ENCODE measurements around the gene SH3BP2. TPM values are rescaled to one million over a fixed set of nuclear protein-coding genes. Genes with fewer than 3 reads are reported as not detected.

The SH3BP2 gene
- total RNA-seq, 1 donor from 2014 or later, result 45.4 TPM

DNA sequence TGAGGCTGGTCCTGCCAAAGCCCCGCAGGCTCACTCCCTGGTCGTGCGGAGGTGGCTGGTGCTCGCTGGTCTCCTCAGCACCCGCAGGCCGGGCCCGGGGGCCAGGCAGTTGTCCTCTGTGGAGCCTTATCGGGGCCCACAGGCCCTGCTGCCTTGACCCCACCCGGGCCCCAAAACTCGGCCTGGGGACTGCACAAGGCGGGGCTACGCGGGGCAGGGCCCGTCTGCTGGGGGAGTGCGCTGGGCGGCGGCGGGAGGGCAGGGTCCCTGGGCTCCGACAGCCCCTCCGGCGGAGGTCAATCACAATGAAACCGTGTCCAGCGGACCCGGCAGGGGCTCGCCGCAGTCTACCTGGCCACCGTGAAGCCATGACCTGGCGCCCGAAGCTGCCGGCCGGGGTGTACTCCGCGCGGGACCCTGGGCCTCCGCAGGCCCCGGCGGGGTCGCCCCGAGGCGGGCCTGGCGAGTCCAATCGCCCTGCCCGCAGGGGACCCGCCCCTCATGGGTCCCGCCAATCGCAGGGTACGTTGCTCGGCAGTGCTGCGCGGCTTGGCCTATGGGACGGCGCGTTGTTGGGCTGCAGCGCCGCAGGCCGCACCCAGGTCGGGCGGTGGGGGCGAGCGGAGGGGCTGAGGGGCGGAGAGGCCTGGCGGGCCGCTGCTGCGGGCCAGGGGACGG is 50.5 kb downstream of the SH3BP2 start, which contains the start of gene ADD1:
Gene ADD1, plus strand, starts transcription at position 582 of the 678 bp plus-strand sequence. CDS start 32,072 bp downstream, outside the sequence.
- no peaks in the 10 kb centered on the region for H3K9me3 Mint-ChIP-seq

DNA sequence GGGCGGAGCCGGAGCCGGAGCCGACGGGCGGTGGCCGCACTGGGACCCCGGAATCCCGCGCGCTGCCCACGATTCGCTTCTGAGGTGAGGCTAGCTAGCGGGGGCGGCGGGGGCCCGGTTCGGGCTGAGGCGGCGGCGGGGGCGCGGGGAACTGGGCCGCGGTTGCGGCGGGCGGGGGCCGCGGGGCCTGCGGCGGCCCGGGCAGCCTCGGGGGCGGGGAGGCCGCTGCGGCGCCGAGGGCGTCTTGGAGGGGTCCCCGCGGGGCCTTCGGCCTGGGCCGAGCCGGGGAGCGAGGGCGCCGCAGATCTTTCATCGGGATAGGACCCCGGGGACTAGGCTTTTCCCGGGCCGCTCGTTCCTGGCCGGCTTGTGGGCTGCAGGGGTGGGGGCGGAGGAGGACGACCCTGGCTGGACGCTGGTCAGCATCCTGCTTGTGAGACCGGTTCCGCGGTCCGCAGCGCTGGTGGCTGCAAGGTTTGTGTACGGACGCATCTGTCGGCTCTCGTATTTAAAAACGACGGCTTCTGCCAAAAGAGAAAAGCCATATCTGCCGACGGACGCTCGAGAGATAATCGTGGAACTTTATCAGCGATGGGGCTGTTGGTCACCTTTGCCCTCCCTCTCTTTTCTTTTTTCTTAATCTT is 51.2 kb downstream of the SH3BP2 start:
- H3K9me3 Mint-ChIP-seq, result no peaks in the 10 kb centered on the region
- TF ChIP-seq CTCF (conservative IDR thresholded peaks at IDR 0.05), result no peak
- H3K4me3 Mint-ChIP-seq, result peak overlapping the region; percentile 95
- H3K27ac Mint-ChIP-seq, result peak overlapping the region; percentile 92
- no peaks in the 10 kb centered on the region for H3K27me3 Mint-ChIP-seq
- DNase-seq (ENCODE audit: extremely low spot score, unreplicated experiment), result no peak
- H3K36me3 Mint-ChIP-seq, result peaks cover 13% of the 10 kb centered on the region
- peaks cover 26% of the 10 kb centered on the region for H3K4me1 Mint-ChIP-seq (ENCODE audit: unreplicated experiment)

More for the DNA sequence above, 50.5 kb downstream of the SH3BP2 start, which contains the start of gene ADD1:
- H3K4me1 Mint-ChIP-seq (ENCODE audit: unreplicated experiment), result peaks cover 26% of the 10 kb centered on the region
- no peak for TF ChIP-seq CTCF (conservative IDR thresholded peaks at IDR 0.05)
- DNase-seq (ENCODE audit: extremely low spot score, unreplicated experiment), result peak; percentile 99
- no peaks in the 10 kb centered on the region for H3K27me3 Mint-ChIP-seq
- H3K27ac Mint-ChIP-seq, result peak within 1 kb of the TSS; percentile 92
- peaks cover 13% of the 10 kb centered on the region for H3K36me3 Mint-ChIP-seq
- H3K4me3 Mint-ChIP-seq, result peak within 1 kb of the TSS; percentile 95

GRCh38 chr4:2846172-2846571 is 53.3 kb downstream of the SH3BP2 start:
- Mint-ChIP-seq H3K36me3 (peaks cover 6% of the 10 kb centered on the region), H3K9me3 (no peaks in the 10 kb centered on the region), H3K4me3 (peak overlapping the region; percentile 95), H3K27me3 (no peaks in the 10 kb centered on the region), H3K4me1 (ENCODE audit: unreplicated experiment) (peaks cover 42% of the 10 kb centered on the region), H3K27ac (peak overlapping the region; percentile 92)
- no peak for TF ChIP-seq CTCF (conservative IDR thresholded peaks at IDR 0.05)
- no peak for DNase-seq (ENCODE audit: extremely low spot score, unreplicated experiment)

- Mint-ChIP-seq H3K27ac (no peak overlapping the region), H3K4me3 (peak overlapping the region; percentile 10), H3K27me3 (no peaks in the 10 kb centered on the region), H3K9me3 (no peaks in the 10 kb centered on the region), H3K4me1 (ENCODE audit: unreplicated experiment) (peaks cover 46% of the 10 kb centered on the region), H3K36me3 (peaks cover 5% of the 10 kb centered on the region)
- no peak for DNase-seq (ENCODE audit: extremely low spot score, unreplicated experiment)
- TF ChIP-seq CTCF (conservative IDR thresholded peaks at IDR 0.05), result no peak
Measured at GRCh38 chr4:2847302-2847871, 54.5 kb downstream of the SH3BP2 start.

DNA sequence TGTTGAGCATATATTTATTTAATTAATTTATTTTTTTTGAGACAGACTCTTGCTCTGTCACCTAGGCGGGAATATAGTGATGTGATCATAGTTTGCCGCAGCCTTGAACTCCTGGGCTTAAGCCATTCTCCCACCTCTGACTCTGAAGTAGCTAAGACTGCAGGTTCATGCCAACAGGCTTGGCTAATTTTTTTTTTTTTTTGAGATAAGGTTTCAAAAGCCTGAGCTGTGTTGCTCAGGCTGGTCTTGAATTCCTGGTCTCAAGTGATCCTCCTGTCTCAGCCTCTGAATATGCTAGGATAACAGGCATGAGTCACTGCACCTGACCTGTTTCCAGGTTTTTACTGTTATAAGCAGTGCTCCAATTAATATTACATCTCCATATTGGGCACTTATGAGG is 55.6 kb downstream of the SH3BP2 start:
- peaks cover 5% of the 10 kb centered on the region for H3K36me3 Mint-ChIP-seq
- H3K27me3 Mint-ChIP-seq, result no peaks in the 10 kb centered on the region
- DNase-seq (ENCODE audit: extremely low spot score, unreplicated experiment), result no peak
- no peak overlapping the region for H3K4me3 Mint-ChIP-seq
- peaks cover 40% of the 10 kb centered on the region for H3K4me1 Mint-ChIP-seq (ENCODE audit: unreplicated experiment)
- H3K9me3 Mint-ChIP-seq, result no peaks in the 10 kb centered on the region
- no peak for TF ChIP-seq CTCF (conservative IDR thresholded peaks at IDR 0.05)
- no peak overlapping the region for H3K27ac Mint-ChIP-seq

Data from type B pancreatic cell (in vitro differentiated cells).